ENCODE data around the gene LRRC14B.
"Not testable (repeated sequence)": the region's sequence is repeated elsewhere in the genome, so short reads cannot be mapped to it uniquely, and the experiment has no call there.

The LRRC14B gene

GRCh38 chr5:192691-192969 lies 1.3 kb downstream of the LRRC14B start:
- DNase-seq (ENCODE audit: low spot score), result no peak

GRCh38 chr5:192970-193831 lies 1.9 kb downstream of the LRRC14B start:
- DNase-seq (ENCODE audit: low spot score), result no peak

GRCh38 chr5:194102-194501 lies 2.8 kb downstream of the LRRC14B start:
- no peak for DNase-seq (ENCODE audit: low spot score)

GRCh38 chr5:194603-195209 lies 3.4 kb downstream of the LRRC14B start:
- DNase-seq (ENCODE audit: low spot score), result no peak

- DNase-seq (ENCODE audit: low spot score), result no peak
Observed at GRCh38 chr5:195401-196160, 4.3 kb downstream of the LRRC14B start.

GRCh38 chr5:196350-196749 lies 5.1 kb downstream of the LRRC14B start:
- no peak for DNase-seq (ENCODE audit: low spot score)

- DNase-seq (ENCODE audit: low spot score), result not testable (repeated sequence)
Observed at GRCh38 chr5:197031-197430, 5.7 kb downstream of the LRRC14B start.

GRCh38 chr5:197892-198489 lies 6.7 kb downstream of the LRRC14B start:
- DNase-seq (ENCODE audit: low spot score), result no peak

- DNase-seq (ENCODE audit: low spot score), result no peak
Observed at GRCh38 chr5:198516-199196, 7.4 kb downstream of the LRRC14B start.

GRCh38 chr5:199197-199949 lies 8.1 kb downstream of the LRRC14B start:
- DNase-seq (ENCODE audit: low spot score), result no peak

- no peak for DNase-seq (ENCODE audit: low spot score)
Observed at GRCh38 chr5:199950-200645, 8.8 kb downstream of the LRRC14B start.

GRCh38 chr5:200985-201384 lies 9.7 kb downstream of the LRRC14B start:
- DNase-seq (ENCODE audit: low spot score), result no peak

GRCh38 chr5:201672-202071 lies 10.4 kb downstream of the LRRC14B start:
- DNase-seq (ENCODE audit: low spot score), result no peak

GRCh38 chr5:203246-203930 lies 12.1 kb downstream of the LRRC14B start:
- DNase-seq (ENCODE audit: low spot score), result no peak

GRCh38 chr5:204001-204400 lies 12.7 kb downstream of the LRRC14B start:
- no peak for DNase-seq (ENCODE audit: low spot score)

- DNase-seq (ENCODE audit: low spot score), result no peak
Observed at GRCh38 chr5:204462-204861, 13.2 kb downstream of the LRRC14B start.

- no peak for DNase-seq (ENCODE audit: low spot score)
Observed at GRCh38 chr5:204966-205670, 13.8 kb downstream of the LRRC14B start.

GRCh38 chr5:206406-206805 lies 15.1 kb downstream of the LRRC14B start:
- DNase-seq (ENCODE audit: low spot score), result no peak

- no peak for DNase-seq (ENCODE audit: low spot score)
Observed at GRCh38 chr5:206927-207536, 15.7 kb downstream of the LRRC14B start.
